ENCODE measurements around the gene CHRM4.

Gene CHRM4

DNA sequence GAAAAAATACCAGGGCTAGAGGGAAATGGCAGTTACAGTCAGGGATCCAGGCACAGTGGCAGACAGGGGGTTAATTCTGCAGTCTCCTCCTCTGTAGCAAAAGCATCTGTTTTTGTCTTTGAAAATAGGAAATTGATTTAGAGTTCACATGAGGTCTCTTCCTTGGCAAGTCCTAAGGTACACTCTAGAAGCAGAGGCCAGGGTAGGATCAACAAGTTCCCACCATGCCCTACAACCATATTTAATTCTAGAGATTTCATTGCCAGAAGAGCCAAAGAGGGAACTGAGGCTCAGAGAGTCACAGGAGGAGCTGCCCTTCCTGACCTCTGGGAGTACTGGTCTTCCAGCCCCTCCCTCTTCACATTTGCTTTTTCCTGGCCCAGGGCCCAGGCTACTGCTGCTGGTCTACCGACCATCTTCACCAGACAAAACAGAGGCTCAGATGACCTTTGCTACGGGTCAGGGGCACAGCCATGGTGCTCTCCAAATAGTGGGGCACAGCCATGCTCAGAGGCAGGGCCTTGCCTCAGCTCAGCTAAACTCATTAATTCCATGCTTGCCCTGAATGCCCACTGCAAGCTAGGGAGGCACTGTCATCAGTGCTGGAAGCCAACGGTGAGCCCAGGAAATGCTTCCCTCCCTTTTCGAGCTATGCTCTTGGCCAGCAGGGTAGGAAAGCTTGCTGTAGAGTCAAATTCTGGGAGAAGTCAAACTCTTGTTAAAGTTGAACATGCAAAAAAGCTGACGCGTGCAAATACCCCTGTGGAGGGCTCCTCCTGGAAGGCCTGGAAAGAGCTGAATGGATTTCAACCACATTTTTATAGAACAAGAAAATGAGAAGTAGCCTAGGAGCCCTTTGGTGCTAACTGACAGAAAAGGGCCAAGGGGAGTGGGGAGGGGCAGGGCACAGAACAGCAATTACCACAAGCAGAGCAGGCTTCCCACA, 11.7 kb upstream of the CHRM4 start:
- FAIRE-seq: no peak

DNA sequence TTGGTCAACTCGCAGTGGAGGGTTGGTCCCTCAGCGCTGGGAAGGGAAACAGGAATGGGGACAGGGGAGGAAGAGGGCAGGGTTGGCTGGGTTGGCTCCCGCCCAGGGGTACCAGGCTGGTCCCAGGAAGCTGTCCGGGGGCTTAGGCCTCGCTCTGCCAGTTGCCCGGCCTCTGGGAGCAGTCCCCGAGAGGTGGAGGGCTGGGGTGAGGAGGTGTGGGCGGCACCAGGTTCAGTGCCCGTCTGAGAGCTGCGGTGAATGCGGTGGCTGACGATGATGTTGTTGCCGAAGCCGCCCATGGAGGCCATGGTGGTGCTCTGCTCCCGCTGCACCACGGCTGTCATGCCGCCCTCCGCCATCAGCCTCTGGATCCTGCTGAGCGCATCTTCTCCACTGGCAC, 6.0 kb upstream of the CHRM4 start:
- FAIRE-seq: no peak

DNA sequence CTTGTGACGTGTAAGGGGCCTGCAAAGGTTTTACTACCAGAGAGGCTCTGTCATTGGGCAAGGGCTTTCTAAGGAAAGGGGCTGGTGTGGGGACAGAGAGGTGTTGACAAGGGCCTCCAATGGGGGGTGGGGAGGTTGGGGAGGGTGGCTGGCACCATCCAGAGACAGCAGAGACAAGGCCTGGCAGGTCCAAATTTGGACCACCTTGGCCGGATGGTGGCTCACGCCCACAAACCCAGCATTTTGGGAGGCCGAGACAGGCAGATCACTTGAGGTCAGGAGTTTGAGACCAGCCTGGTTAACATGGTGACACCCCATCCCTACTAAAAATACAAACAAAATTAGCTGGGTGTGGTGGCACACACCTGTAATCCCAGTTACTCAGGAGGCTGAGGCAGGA, 2.2 kb upstream of the CHRM4 start:
- FAIRE-seq: no peak

DNA sequence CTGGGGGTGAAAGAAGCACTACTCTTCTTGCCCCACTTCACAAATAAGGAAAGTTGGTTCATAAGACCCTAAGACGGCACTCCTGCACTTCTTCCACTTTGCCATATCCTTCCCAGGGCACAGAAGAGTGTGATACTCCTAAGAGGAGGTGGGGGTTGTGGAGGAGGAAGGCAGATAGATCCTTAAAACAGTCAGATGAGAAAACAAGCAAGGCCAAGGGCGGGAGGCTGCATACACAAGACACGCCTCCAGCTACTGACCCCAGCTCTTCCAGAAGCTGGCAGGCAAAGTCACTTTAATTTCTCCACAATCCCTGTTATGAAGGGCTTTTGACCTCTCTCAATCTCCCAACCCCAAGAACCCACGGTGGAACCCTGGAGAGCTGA, 1.6 kb upstream of the CHRM4 start:
- FAIRE-seq: no peak

DNA sequence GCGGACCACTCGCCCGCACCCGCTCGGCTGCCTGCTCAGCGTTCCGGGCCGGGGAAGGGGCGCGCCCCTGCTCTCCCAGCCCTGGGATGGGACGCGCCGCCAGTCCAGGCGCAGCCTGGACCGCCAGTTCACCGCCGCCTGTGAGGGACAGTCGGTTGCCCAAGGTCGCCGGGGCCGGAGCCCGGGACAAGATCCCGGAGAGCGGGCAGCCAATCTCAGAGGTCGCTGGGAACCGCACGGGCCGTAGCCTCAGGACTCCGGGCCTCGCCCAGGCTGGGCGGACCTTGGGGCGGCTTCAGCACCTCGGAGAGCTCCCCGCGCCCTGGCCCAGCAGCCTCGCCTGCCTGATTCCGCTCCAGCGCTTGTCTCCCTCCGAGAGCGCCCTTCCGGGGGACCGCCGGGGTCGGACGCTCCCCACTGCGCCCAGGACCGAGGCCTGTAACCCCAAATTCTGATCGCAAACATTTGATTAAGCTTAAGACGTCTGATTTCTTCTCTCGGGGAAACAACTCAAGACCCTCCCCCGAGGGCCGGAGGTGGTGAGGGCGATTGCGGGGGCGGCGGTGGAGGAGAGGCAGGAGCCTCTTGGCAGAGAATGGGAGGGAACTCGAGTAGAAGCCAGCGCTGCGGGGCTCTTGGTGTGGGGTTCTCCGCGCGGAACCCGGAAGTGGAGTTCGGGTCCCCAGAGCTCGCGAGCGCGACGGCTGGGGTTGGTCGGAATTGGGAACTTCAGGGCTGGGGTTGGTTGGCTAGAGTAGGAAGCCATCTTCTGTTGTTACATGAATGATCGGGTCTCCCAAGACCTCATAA, 1.1 kb upstream of the CHRM4 start:
- no peak for FAIRE-seq

DNA sequence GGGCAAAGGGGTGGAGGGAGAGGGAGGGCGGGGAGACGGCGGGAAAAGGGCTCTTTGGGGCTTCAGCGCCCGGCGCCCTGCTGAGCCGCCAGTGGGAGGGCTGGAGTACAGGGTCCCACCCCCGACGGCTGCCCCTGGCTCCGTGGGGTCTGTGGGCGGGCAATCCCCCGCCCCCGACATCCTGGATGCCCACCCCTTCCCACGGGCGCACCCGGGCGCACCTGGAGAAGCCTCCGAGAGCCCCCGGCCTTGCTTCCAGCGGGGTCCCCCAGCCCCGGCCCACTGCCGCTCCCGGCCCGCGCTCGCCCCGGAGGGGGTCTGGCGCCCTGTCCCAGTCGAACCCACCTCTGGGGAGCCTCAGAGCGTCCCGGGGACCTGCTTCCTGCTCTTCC, 394 bp downstream of the CHRM4 start:
- FAIRE-seq: no peak

DNA sequence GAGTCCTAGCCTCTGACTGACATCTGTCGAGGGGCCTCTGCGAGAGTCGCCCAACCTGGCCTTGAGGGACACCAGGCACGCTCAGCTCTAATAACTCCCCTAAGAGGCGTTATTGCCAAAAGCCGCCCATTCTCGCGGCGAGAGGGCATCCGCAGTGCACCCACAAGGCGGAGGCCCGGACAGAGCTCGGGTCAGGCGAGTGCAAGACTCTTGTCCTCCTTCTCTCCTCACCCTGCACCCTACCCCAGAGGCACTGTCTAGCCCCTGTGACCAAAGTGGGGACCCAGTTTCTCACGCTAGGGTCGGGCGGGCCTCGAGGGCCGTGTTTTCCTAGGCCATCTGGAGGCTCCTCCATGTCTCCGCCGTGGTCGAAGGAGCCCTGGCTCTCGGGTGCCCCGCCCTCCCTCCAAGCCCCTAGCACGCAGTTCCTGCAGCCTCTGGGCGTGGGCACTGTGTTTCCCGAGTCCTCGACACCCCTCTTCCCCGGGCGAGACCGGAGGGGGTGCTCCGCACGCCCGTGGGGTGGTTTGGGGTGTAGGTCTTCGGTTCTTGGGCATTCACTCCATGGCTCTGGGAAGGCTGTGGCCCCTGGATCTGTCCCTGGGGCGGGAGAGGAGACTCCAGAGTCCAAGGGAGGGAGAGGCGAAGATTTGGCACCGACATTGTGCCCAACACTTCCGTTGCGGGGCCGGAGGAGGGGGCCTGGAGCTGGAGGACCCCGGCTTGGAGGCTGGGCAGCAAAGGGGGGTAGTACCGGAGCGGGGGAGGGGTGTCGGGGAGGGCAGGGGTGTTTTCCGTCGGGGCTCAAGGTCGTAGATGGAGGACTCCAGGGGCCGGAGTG, 1.0 kb downstream of the CHRM4 start:
- no peak for FAIRE-seq

DNA sequence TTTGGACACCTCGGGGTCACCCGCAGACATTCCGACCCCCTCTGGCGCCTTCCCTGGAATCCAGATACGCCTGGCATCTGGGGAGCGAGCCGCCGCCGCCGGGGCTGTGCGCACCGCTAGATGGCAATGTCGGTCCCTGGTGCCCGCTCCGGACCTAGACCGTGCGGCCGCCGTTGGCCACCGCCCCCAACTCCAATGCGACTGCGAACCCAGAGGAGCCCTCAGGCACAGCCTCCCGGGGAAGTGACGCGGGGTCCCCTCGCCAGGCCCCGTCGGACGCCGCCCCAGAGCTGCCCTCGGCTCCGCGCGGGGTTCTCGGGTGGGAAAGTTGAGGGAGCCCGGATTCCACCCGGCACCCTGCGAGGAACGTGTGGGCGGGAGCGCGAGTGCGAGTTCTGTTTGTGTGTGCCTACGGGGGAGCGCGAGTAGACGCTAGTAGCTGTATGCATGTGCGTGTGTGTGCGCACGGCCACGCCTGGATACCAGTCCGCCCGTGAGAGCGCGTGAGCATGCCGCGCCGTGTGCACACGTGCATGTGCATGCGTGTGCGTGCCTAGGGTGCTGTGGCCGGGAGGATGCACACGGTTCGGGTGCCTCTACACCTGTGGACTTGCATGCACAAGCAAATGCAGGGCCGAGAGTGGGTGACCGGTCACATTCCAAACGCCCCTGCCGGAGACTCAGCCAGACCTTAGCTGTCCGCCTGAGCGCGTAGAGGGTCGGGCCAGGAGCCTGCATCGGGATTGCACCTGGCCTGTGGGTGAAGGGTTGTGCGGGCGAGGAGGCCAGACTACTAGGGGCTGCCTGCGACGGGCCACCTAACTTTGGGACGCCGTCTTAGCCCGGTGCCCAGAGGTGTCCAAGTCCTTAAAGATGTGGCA, 1.9 kb downstream of the CHRM4 start:
- no peak for FAIRE-seq

DNA sequence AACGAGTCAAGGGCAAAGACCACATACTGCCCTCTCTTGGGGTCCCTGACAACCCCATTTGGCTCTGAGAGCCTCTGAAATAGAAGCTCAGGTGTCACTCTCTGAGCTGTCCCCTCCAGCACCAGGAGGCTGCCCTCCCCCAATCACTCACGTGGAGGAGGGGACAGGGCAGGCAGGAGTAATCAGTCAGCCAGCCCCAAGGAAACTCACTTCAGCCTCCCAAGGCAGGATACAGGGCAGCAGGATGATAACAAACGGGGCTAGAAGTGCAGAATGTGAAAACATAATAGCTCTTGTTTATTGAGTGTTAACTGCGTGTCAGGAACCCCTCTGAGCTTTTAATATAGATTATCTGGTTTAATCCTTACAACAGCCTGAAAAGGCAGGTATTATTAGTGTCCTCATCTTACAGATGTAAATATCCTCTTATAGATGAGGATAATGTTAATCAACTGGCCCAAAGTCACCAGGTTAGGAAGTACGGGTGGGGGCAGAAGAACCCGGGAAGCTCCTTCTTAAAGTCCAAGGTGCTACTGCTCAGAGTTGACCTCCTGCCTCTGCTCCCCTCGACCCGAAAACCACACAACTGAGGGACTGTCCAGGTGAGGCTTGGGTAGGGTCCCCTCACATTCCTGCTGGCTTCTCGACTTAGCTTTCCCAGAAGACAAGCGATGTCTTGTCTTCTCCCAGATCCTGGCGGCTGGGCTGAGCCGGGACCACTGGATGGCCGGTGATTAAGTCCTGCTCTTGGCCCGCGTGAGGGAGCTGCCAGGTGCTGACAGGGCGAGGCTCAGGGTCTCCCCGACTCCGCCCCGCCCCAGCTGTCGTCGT, 2.7 kb downstream of the CHRM4 start:
- no peak for FAIRE-seq

DNA sequence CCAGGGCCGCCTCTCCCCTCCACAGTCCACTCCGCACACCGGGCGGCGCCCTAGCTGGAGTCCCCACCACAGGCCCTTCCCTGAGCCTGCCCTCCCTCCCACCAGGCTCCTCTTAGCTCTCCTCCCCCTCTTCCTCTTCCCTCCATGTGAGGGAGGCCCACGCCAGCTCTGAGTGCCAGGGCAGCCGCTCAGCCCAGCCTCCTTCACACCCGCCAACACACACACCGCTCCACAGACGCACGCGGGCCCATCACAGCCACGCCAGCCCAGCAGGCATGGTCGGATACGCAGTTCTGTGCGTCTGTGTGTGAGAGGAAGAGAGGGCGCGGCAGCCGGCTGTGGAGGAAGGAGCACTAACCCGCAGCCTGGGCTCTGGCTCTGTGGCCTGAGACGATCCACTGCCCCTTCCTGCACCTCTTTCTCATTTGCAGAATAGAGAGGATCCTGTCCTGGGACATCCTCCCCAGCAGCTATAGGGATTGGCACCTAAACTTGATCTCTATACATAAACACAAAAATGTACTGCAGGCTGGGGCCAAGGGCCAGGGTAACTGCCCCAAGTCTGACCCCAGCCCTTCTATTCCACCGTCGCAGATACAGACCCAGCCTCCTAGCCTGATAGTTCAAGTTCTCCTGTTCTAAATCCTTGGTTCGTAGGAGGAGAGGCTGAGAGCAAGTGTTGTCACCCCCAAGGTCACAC, 3.5 kb downstream of the CHRM4 start:
- FAIRE-seq: no peak

DNA sequence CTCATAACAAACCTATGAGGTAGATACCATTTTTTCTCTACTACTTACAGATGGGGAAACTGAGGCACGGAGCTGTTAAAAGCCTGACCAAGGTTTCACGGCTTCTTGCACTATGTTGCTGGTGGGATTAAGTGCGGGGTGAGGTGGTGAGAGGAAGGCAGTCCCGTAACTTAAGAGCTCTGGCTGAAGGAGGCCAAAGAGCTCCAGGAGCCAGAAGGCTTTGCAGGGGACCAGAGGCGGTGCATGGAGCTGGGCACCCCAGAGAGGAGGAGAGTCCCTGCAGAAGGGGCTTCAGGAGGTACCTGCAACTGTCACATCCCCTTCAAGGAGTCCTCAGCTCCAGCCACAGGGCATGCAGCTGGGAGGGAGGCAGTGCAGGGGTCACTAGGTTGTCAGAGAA, 4.1 kb downstream of the CHRM4 start:
- no peak for FAIRE-seq

DNA sequence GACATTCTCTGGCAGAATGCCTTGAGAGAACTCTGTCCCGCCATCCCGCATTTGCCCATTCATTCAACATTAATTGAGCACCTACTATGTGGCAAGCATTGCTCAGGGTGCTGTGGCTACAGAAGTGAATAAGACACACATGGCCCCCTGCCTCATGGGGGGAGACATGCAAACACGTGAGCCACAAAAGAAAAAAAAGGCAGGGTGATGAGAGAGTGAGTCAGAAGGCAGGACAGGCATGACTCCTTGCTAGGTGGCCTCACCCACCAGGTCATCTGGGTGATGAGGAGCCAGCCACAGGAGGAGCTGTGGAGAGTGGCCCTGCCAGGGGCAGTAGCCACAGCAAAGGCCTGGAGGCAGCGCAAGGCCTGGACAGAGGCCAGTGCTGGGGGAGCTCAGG, 4.9 kb downstream of the CHRM4 start:
- no peak for FAIRE-seq

DNA sequence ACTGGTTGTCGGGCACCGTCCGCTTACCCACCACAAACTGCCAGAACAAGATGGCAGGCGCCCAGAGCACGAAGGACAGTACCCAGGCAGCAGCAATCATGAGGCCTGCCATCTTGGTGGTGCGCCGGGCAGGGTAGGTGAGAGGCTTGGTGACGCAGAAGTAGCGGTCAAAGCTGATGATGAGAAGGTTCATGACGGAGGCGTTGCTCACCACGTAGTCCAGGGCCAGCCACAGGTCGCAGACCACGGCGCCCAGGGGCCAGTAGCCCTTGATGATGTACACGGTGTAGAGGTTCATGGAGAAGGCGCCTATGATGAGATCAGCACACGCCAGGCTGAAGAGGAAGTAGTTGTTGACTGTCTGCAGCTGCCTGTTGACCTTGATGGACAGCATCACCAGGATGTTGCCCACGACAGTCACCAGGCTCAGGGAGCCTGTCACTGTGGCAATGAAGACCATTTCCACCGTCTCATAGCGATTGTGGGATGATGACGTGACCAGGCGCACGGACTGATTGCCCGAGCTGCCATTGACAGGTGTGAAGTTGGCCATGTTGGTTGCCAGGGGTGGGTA, 5.5 kb downstream of the CHRM4 start:
- FAIRE-seq: no peak

DNA sequence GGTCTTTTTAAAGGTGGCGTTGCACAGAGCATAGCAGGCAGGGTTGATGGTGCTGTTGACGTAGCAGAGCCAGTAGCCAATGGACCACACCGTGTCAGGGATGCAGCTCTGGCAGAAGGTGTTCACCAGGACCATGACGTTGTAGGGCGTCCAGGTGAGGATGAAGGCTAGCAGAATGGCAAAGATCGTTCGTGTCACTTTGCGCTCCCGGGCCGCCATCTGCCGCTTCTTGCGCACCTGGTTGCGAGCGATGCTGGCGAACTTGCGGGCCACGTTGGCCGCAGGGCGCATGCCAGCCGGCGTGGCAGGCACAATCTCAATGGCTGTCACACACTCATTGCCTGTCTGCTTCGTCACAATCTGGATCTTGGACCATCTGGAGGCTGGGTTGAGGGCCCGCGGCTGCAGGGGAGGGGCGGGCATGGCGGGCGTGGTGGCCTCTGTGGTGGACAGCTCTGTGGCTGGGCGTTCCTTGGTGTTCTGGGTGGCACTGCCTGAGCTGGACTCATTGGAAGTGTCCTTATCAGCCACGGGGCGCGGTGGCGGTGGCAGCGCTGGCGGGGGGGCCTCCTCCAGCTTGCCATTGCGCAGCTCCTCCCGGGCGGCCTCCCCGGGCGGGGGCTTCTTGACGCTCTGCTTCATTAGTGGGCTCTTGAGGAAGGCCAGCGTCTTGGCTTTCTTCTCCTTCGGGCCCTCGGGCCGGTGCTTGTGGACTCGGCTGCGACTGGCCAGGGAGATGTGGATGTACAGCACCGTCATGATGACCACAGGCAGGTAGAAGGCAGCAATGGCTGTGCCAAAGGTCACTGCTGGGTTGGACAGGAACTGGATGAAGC, 6.2 kb downstream of the CHRM4 start:
- no peak for FAIRE-seq

DNA sequence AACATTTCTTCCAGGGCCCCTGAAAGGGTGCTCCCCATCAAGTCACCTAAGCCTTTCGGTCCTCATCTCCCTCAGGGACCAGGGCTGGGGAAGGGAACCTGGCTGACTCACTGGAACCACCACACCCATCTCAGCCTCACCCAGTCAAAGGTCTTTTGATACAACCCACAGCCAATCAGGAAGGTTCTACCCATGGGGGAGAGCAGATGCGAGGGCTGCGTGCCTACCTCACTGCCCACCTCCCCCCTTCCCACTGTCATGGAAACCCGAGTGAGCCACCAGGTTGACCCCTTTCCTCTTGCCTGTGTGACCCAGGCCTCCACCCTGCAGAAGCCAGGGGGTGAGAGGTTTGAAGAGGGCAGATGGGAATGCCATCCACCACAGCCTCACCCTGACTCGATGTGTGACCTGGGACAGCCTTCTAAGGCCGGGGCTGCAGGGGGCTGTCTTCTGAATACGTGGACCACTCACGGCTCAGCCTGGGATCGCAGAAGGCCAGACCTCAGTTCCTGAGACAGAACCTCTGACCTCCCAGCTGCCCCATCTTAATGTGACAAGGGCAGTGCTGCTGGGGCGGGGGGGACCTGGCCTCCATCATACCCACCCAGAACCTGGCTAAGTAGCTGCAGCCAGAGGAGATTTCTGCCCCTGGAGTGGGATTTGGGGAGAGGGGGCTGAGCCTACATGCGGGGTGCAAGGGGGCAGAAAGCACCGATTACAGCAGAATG, 7.4 kb downstream of the CHRM4 start:
- FAIRE-seq: no peak

DNA sequence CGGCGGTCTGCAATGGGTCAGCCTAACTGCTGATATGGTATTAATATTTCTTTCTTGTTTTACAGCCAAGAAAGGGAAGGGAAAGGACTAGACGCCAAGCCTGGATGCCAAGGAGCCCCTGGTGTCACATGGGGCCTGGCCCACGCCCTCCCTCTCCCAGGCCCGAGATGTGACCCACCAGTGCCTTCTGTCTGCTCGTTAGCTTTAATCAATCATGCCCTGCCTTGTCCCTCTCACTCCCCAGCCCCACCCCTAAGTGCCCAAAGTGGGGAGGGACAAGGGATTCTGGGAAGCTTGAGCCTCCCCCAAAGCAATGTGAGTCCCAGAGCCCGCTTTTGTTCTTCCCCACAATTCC, 8.2 kb downstream of the CHRM4 start:
- FAIRE-seq: no peak

DNA sequence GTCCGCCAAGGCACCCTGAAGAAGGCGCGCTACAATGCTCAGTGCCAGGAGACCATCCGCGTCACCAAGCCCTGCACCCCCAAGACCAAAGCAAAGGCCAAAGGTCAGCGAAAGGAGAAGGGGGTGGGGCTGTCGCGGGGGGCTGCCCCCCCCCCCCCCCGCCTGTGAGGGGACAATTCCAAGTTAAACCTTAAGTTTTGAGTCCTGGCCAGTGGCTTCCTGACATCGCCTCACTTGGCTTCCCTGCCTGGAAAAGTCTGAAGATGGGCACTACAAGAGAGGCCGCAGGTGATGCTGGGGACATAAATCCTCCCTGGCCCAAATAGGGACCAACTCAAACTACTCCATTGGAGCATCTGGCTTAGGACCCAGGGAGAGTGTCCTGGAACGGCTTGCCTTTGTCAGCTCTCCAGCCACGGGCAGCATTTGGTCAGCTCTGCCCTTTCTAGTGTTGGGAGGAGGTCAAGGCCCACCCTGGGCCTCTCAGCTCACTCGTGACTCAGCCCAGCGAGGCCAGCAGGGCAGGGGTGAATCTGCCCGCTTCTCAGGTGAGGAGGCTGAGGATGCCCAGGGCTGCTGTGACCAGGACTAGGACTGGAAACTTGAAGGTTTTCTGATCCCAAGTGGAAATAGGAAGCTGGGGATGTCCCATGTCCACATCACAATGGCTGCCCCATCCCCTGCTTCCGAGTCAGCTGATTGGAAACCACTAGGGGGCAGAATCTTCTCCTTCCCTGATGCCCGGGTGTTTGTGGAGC, 8.8 kb downstream of the CHRM4 start:
- no peak for FAIRE-seq
